PC-3 (cell line): ENCODE measurements around the gene TMEM132D. TPM values are rescaled to one million over a fixed set of nuclear protein-coding genes. Genes with fewer than 3 reads are reported as not detected.

ENCODE experiments used
- ATAC-seq: fragments of 200-7000 bp; cut with Tn5 transposase; 2 replicates; pipeline ENCODE4 v1.9.1; 2020; ENCODE audit warnings: mild to moderate bottlenecking, moderate library complexity
- BruUV-seq: library from RNA; stranded (reverse); fragments of 400-500 nt; replicated peaks from 2 replicates; lab custom pipeline; 2021; lab: Mats Ljungman, UMichigan
- CTCF ChIA-PET: fragments of 300-600 bp; sonication (Branson Sonifier 250); formaldehyde crosslinking; loops from one replicate; lab custom pipeline; 2022; ENCODE audit warnings: antibody characterized with exemption; lab: Charles Lee
- POLR2A ChIA-PET: fragments of 300-600 bp; sonication (Branson Sonifier 250); formaldehyde crosslinking; loops from one replicate; lab custom pipeline; 2022; ENCODE audit warnings: antibody characterized with exemption; ENCODE audit not compliant: unreplicated experiment; lab: Charles Lee
- DNase-seq: peaks from one replicate; pipeline ENCODE4 v3.0.0-alpha.2; 2015
- H2AFZ ChIP-seq: fragments of 300-600 bp; sonication (generic); 2 replicates; pipeline ENCODE4 v1.6.0; 2016; ENCODE audit warnings: antibody characterized with exemption, low read length
- H3F3A ChIP-seq: fragments of 300-600 bp; sonication (generic); one replicate; pipeline ENCODE4 v1.6.0; 2017; ENCODE audit warnings: antibody characterized with exemption, low read length, control low read depth, mild to moderate bottlenecking; ENCODE audit not compliant: unreplicated experiment
- H3K27ac ChIP-seq: fragments of 300-600 bp; sonication (generic); 2 replicates; pipeline ENCODE4 v1.5.1; 2016; ENCODE audit warnings: mild to moderate bottlenecking, low read length
- H3K27me3 ChIP-seq: fragments of 300-600 bp; sonication (generic); 2 replicates; pipeline ENCODE4 v1.6.1; 2016; ENCODE audit warnings: low read length, mixed read lengths
- H3K36me3 ChIP-seq: fragments of 300-600 bp; sonication (generic); 2 replicates; pipeline ENCODE4 v1.6.1; 2016; ENCODE audit warnings: low read depth, mixed run types, low read length, mixed read lengths
- H3K4me1 ChIP-seq: fragments of 300-600 bp; sonication (generic); 2 replicates; pipeline ENCODE4 v1.5.1; 2016; ENCODE audit warnings: low read length; ENCODE audit not compliant: insufficient read depth
- H3K4me2 ChIP-seq: fragments of 300-600 bp; sonication (generic); 2 replicates; pipeline ENCODE4 v1.6.0; 2016; ENCODE audit warnings: low read length
- H3K4me3 ChIP-seq: fragments of 300-600 bp; sonication (generic); 2 replicates; pipeline ENCODE4 v1.5.1; 2016; ENCODE audit warnings: mild to moderate bottlenecking, low read length, mixed read lengths
- H3K79me2 ChIP-seq: fragments of 300-600 bp; sonication (generic); 2 replicates; pipeline ENCODE4 v1.6.1; 2017; ENCODE audit warnings: low read length, mixed read lengths
- H3K9ac ChIP-seq: fragments of 300-600 bp; sonication (generic); 2 replicates; pipeline ENCODE4 v1.6.0; 2016; ENCODE audit warnings: mild to moderate bottlenecking, low read length
- H3K9me2 ChIP-seq: fragments of 300-600 bp; sonication (generic); replicated peaks from 2 replicates; pipeline ENCODE4 v1.6.1; 2016; ENCODE audit warnings: mixed run types, low read length, mixed read lengths
- H3K9me3 ChIP-seq: fragments of 300-600 bp; sonication (generic); 2 replicates; pipeline ENCODE4 v1.6.1; 2016; ENCODE audit warnings: low read length, mixed read lengths
- H4K20me1 ChIP-seq: fragments of 300-600 bp; sonication (generic); 2 replicates; pipeline ENCODE4 v1.6.1; 2016; ENCODE audit warnings: low read length, mixed read lengths
- EZH2 ChIP-seq: fragments of 300-600 bp; sonication (generic); IDR thresholded peaks from one replicate; pipeline ENCODE4 v1.6.1; 2017; ENCODE audit warnings: antibody characterized with exemption, mild to moderate bottlenecking, low read length; ENCODE audit not compliant: unreplicated experiment
- EZH2phosphoT487 ChIP-seq: fragments of 300-600 bp; sonication (generic); IDR thresholded peaks from 2 replicates; pipeline ENCODE4 v1.6.1; 2018; ENCODE audit warnings: mild to moderate bottlenecking, antibody characterized with exemption, low read length, borderline replicate concordance
- intact Hi-C: fragments of 100-400 bp; cut with micrococcal nuclease; formaldehyde crosslinking; loops from 2 replicates; pipeline ENCODE4 v1.9.0; 2023
- total RNA-seq: library from RNA; depleted of rRNA; stranded (reverse); fragments of >200 nt; gene quantifications from 2 replicates; pipeline ENCODE4 v1.2.3, GENCODE V29; 2014
- TF ChIP-seq, protein P1 (sequence below): fragments of 300-600 bp; sonication (generic); conservative IDR thresholded peaks from 2 replicates; pipeline ENCODE4 v1.5.1; 2017; ENCODE audit warnings: antibody characterized with exemption, low read depth, mild to moderate bottlenecking, low read length

TMEM132D gene
- total RNA-seq, 1 experiment from 2014 or later = not detected

DNA sequence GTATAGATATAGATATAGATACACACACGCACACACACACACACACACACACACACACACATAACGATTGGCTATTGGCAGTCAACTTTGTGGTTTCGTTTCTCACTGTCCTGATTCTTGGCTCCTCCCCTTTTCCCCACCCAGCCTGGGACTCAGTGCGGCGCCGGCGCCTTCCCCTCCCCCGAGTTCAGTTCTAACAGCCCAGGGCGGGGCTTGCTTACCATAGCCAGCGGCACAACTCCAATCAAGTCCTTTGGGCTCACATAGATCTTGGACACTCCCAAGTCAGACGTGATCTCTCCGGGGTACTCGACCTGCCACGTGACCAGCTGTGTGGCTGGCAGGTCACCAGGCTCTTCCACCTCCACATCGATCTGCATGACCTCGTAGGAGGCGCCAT lies 566.4 kb downstream of the TMEM132D start:
- ATAC-seq = no peak
- H3K4me3 ChIP-seq = no peak overlapping the region
- no peaks in the 10 kb centered on the region for H3K4me1 ChIP-seq
- H3K27me3 ChIP-seq = no peaks in the 10 kb centered on the region
- no peaks in the 10 kb centered on the region for H3K9me2 ChIP-seq
- H3K79me2 ChIP-seq = no peaks in the 10 kb centered on the region
- no peak overlapping the region for H3K4me2 ChIP-seq
- no peaks in the 10 kb centered on the region for H4K20me1 ChIP-seq
- H3K9ac ChIP-seq = no peak overlapping the region
- ChIA-PET POLR2A (no interaction called here), CTCF (no interaction called here)
- H3K36me3 ChIP-seq = no peaks in the 10 kb centered on the region
- H3K9me3 ChIP-seq = peaks cover 13% of the 10 kb centered on the region; the same call in 1 of the 2 replicates
- intact Hi-C loops = no loop called here
- no peak for TF ChIP-seq EZH2
- TF ChIP-seq EZH2phosphoT487 = no peak
- TF ChIP-seq, protein P1, sequence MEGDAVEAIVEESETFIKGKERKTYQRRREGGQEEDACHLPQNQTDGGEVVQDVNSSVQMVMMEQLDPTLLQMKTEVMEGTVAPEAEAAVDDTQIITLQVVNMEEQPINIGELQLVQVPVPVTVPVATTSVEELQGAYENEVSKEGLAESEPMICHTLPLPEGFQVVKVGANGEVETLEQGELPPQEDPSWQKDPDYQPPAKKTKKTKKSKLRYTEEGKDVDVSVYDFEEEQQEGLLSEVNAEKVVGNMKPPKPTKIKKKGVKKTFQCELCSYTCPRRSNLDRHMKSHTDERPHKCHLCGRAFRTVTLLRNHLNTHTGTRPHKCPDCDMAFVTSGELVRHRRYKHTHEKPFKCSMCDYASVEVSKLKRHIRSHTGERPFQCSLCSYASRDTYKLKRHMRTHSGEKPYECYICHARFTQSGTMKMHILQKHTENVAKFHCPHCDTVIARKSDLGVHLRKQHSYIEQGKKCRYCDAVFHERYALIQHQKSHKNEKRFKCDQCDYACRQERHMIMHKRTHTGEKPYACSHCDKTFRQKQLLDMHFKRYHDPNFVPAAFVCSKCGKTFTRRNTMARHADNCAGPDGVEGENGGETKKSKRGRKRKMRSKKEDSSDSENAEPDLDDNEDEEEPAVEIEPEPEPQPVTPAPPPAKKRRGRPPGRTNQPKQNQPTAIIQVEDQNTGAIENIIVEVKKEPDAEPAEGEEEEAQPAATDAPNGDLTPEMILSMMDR = no peak
- DNase-seq = no peak
- H3F3A ChIP-seq = no peaks in the 10 kb centered on the region
- no peak overlapping the region for H3K27ac ChIP-seq
- no peak overlapping the region for H2AFZ ChIP-seq
- no TSS peak for BruUV-seq

DNA sequence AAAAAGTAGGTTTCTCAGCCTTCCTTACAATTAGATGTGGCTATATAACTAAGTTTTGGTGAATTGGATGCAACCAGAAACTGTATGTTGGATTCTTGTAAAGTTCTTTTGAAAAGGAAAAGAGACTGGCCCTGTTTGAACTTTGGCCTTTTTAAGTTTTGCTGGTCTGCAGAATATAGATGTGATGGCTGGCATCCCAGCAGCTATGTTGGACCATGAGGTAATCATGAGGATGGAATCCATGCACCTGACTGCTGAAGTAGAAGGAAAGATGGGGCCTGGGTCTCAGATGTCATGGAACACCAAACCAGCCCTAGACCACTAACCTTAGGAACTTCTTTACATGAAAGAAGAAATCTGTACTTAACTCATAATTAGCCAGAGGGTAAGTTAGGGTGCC lies 568.1 kb downstream of the TMEM132D start:
- no peaks in the 10 kb centered on the region for H3K4me1 ChIP-seq
- H3F3A ChIP-seq = no peaks in the 10 kb centered on the region
- no peak overlapping the region for H2AFZ ChIP-seq
- H3K27ac ChIP-seq = no peak overlapping the region
- peaks cover 7% of the 10 kb centered on the region; the same call in 1 of the 2 replicates for H3K9me3 ChIP-seq
- no peaks in the 10 kb centered on the region for H3K36me3 ChIP-seq
- intact Hi-C loops = no loop called here
- no peaks in the 10 kb centered on the region for H3K27me3 ChIP-seq
- ChIA-PET CTCF (no interaction called here), POLR2A (no interaction called here)
- no peaks in the 10 kb centered on the region for H4K20me1 ChIP-seq
- DNase-seq (no peak), ATAC-seq (no peak)
- H3K79me2 ChIP-seq = no peaks in the 10 kb centered on the region
- H3K4me2 ChIP-seq = no peak overlapping the region
- BruUV-seq = no TSS peak
- no peaks in the 10 kb centered on the region for H3K9me2 ChIP-seq
- no peak overlapping the region for H3K9ac ChIP-seq
- no peak overlapping the region for H3K4me3 ChIP-seq
- TF ChIP-seq EZH2 (no peak), EZH2phosphoT487 (no peak)
- TF ChIP-seq, protein P1 = no peak

DNA sequence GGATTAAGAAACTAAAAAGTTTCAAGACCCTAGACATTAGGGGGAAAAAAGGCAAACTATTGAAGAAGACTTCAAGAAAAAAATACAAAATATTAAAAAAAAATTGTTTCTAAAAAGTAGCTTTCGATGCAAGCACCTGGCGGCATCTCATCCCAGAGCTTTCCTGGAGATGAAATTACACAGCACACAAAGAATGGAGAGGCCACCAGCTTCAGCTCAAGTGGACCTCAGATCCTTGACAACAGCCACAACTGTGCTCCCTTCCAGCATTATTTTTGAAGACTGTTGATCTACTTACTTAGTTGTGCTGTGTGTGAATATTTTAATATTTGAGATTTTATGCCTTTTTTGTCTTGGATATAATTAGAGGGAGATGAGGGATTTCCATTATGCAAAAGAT lies 571.5 kb downstream of the TMEM132D start:
- H3K9me2 ChIP-seq = no peaks in the 10 kb centered on the region
- no peak overlapping the region for H3K9ac ChIP-seq
- H3K4me2 ChIP-seq = no peak overlapping the region
- no peak overlapping the region for H2AFZ ChIP-seq
- no peaks in the 10 kb centered on the region for H3K79me2 ChIP-seq
- no peak overlapping the region for H3K27ac ChIP-seq
- H3K9me3 ChIP-seq = peaks cover 15% of the 10 kb centered on the region; the same call in 1 of the 2 replicates
- no peaks in the 10 kb centered on the region for H4K20me1 ChIP-seq
- ChIA-PET CTCF (no interaction called here), POLR2A (no interaction called here)
- DNase-seq = no peak
- no peak for ATAC-seq
- no peak for TF ChIP-seq EZH2phosphoT487
- TF ChIP-seq, protein P1 = no peak
- no peak for TF ChIP-seq EZH2
- BruUV-seq = no TSS peak
- H3K27me3 ChIP-seq = no peaks in the 10 kb centered on the region
- H3K36me3 ChIP-seq = no peaks in the 10 kb centered on the region
- no peaks in the 10 kb centered on the region for H3K4me1 ChIP-seq
- no peaks in the 10 kb centered on the region for H3F3A ChIP-seq
- intact Hi-C loops = no loop called here
- no peak overlapping the region for H3K4me3 ChIP-seq
